HFFc6 (cell line): ENCODE results near the gene ADAT3. TPM values are rescaled to one million over a fixed set of nuclear protein-coding genes. Genes with fewer than 3 reads are reported as not detected.
A peak's percentile ranks its signal among the peaks of the same experiment; 100 is the strongest.

Source experiments
- DNase-seq: peaks from one replicate; pipeline ENCODE4 v3.0.0-alpha.2; 2018
- H3K27ac Mint-ChIP-seq: 2 replicates; pipeline ENCODE4 v1.8.0; 2020; ENCODE audit warnings: mild to moderate bottlenecking, mixed read lengths
- H3K27me3 Mint-ChIP-seq: 2 replicates; pipeline ENCODE4 v1.8.0; 2021; ENCODE audit warnings: mild to moderate bottlenecking, moderate library complexity, mixed read lengths; ENCODE audit not compliant: insufficient read depth
- H3K36me3 Mint-ChIP-seq: 2 replicates; pipeline ENCODE4 v1.8.0; 2021; ENCODE audit warnings: low read depth, mixed read lengths
- H3K4me1 Mint-ChIP-seq: 2 replicates; pipeline ENCODE4 v1.8.0; 2020; ENCODE audit warnings: low read depth, mixed read lengths
- H3K4me3 Mint-ChIP-seq: 2 replicates; pipeline ENCODE4 v1.8.0; 2020; ENCODE audit warnings: mild to moderate bottlenecking, moderate library complexity, mixed read lengths
- H3K9me3 Mint-ChIP-seq: 2 replicates; pipeline ENCODE4 v1.8.0; 2020; ENCODE audit warnings: mild to moderate bottlenecking, mixed read lengths
- total RNA-seq, 6 experiments: library from RNA; stranded (reverse); fragmentation: NEBNext Ultra II Directional; extraction: Animal tissue kit (Norgen Biotek cat#: 25700); gene quantifications; 2 replicates in 1 of 6; 3 replicates in 5 of 6; pipeline ENCODE4 v1.2.3, GENCODE V29; 2021
- TF ChIP-seq, protein P1 (sequence below): fragments of 200-600 bp; sonication (generic); IDR thresholded peaks from 2 replicates; pipeline ENCODE4 v1.5.0; 2021; ENCODE audit warnings: antibody characterized with exemption, mild to moderate bottlenecking

Gene ADAT3
- total RNA-seq, 6 experiments from 2014 or later: 2.3 to 4.2 (median 3.0) TPM

DNA sequence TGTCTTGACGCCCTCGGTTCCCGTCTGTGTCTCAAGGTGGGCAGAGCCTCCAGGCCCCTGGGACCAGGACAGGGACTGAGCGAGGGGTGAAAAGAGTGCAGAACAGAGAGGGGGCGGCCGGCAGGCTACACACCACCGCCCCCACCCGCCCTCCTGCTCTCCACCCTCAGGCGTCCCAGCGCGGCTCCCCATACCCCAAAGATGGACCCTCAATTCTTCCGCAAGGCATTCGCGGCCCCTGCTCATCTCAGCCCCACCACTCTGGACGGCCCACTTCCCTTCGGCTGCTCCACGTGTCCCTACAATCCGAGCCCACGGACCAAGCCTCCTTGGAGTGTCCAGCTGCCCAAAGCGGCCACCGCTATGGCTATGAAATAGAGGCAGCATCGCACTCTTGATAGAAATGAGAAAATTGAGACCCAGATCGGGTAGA lies 43.6 kb upstream of the ADAT3 start:
- H3K27me3 Mint-ChIP-seq: no peaks in the 10 kb centered on the region; the same call in 1 of the 2 replicates
- no peak for DNase-seq
- TF ChIP-seq, protein P1, sequence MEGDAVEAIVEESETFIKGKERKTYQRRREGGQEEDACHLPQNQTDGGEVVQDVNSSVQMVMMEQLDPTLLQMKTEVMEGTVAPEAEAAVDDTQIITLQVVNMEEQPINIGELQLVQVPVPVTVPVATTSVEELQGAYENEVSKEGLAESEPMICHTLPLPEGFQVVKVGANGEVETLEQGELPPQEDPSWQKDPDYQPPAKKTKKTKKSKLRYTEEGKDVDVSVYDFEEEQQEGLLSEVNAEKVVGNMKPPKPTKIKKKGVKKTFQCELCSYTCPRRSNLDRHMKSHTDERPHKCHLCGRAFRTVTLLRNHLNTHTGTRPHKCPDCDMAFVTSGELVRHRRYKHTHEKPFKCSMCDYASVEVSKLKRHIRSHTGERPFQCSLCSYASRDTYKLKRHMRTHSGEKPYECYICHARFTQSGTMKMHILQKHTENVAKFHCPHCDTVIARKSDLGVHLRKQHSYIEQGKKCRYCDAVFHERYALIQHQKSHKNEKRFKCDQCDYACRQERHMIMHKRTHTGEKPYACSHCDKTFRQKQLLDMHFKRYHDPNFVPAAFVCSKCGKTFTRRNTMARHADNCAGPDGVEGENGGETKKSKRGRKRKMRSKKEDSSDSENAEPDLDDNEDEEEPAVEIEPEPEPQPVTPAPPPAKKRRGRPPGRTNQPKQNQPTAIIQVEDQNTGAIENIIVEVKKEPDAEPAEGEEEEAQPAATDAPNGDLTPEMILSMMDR: no peak
- H3K4me3 Mint-ChIP-seq: peak overlapping the region; percentile 92
- peaks cover 13% of the 10 kb centered on the region for H3K4me1 Mint-ChIP-seq
- 0 out of 2 replicates have a peak, but pooled peaks cover 7% of the 10 kb centered on the region for H3K36me3 Mint-ChIP-seq
- H3K27ac Mint-ChIP-seq: peak overlapping the region; percentile 79
- H3K9me3 Mint-ChIP-seq: no peaks in the 10 kb centered on the region

DNA sequence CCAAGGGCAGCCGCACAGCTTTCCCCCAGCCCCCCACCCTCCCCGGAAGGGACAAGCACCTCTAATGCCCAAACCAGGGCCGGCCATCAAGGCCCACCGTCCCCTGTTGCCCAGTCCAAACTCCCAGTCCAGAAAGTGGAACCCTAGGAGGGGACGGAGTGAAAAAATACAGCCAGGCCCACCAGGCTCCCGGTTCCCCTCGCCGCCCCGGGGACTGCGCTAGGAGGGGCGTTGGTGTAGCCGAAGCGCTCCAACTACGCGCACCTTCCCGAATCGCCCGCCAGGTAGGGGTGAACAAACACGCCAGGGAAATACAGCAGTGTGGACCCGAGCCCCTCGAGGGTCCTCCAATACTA lies 43.2 kb upstream of the ADAT3 start:
- DNase-seq: no peak
- Mint-ChIP-seq H3K4me1 (peaks cover 13% of the 10 kb centered on the region), H3K27ac (peak overlapping the region; percentile 79), H3K36me3 (0 out of 2 replicates have a peak, but pooled peaks cover 7% of the 10 kb centered on the region), H3K4me3 (peak overlapping the region; percentile 92), H3K9me3 (no peaks in the 10 kb centered on the region), H3K27me3 (no peaks in the 10 kb centered on the region; the same call in 1 of the 2 replicates)
- TF ChIP-seq, protein P1: no peak

DNA sequence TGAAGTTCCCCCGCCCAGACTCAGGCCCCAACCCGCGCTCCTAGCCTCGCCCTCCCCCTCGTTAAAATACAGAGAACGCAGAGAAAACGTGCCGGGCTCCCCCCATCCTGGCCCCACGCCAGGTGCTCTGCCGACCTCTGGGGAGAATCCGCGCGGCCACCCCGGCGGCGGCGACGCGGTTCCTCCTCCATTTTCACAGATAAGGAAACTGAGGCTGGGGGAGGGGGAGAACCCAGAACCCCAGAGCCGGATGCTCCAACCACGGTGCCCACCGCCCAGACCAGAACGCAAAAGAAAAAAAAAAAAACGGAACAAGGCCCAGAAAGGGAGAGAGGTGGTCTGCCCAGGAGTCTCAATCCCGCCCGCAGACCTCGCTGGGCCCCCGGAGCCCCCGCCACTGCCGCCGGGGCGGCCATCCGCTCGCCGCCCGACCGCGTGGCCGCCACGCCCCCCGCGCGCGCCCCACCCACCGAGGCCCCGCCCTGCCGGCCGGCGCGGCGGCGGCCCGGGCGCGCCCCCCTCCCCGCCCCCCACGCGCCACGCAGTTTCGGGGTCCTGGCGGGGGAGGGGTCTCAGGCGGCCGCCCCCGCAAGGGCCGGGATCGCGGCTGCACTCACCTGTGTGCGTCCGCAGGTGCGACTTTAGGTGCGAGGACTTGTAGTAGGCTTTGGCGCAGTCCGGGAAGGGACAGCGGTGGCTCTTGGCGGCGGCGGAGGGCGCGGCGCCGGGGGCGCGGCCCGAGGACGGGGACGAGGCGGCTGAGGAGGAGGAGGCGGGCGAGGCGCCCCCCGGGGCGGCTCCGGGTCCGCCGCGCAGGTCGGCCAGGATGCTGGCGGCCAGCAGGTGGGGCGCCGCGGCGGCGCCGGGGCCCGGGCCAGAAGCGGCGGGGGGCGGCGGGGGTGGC lies 42.5 kb upstream of the ADAT3 start:
- Mint-ChIP-seq H3K4me1 (peaks cover 13% of the 10 kb centered on the region), H3K4me3 (peak overlapping the region; percentile 92), H3K27ac (peak overlapping the region; percentile 79), H3K9me3 (no peaks in the 10 kb centered on the region), H3K36me3 (0 out of 2 replicates have a peak, but pooled peaks cover 7% of the 10 kb centered on the region), H3K27me3 (no peaks in the 10 kb centered on the region; the same call in 1 of the 2 replicates)
- DNase-seq: no peak
- TF ChIP-seq, protein P1: no peak; the same call in 1 of the 2 replicates

DNA sequence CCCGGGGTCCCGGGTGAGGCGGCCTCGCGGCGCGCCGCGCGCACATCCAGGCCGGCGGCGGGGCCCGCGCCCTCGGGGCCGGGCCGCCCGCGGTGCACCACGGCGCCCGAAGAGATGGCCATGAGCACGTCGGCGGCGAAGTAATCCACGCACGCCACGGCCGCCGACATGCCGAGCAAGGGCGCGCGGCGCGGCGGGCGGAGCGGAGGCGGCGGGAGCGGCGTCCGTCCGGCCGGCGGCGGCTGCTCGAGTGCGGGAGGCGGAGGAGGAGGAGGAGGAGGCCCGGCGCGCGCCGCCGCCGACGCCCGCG lies 41.9 kb upstream of the ADAT3 start, which contains the start of gene KLF16:
Gene KLF16, minus strand, starts transcription at position 252 of the 310 bp plus-strand sequence. Its CDS starts 82 bp downstream, at position 170.
- H3K27ac Mint-ChIP-seq: peak within 1 kb of the TSS; percentile 79
- no peaks in the 10 kb centered on the region for H3K9me3 Mint-ChIP-seq
- H3K4me3 Mint-ChIP-seq: peak within 1 kb of the TSS; percentile 92
- TF ChIP-seq, protein P1: no peak
- no peak for DNase-seq
- H3K4me1 Mint-ChIP-seq: peaks cover 13% of the 10 kb centered on the region
- H3K36me3 Mint-ChIP-seq: 0 out of 2 replicates have a peak, but pooled peaks cover 7% of the 10 kb centered on the region
- H3K27me3 Mint-ChIP-seq: no peaks in the 10 kb centered on the region

DNA sequence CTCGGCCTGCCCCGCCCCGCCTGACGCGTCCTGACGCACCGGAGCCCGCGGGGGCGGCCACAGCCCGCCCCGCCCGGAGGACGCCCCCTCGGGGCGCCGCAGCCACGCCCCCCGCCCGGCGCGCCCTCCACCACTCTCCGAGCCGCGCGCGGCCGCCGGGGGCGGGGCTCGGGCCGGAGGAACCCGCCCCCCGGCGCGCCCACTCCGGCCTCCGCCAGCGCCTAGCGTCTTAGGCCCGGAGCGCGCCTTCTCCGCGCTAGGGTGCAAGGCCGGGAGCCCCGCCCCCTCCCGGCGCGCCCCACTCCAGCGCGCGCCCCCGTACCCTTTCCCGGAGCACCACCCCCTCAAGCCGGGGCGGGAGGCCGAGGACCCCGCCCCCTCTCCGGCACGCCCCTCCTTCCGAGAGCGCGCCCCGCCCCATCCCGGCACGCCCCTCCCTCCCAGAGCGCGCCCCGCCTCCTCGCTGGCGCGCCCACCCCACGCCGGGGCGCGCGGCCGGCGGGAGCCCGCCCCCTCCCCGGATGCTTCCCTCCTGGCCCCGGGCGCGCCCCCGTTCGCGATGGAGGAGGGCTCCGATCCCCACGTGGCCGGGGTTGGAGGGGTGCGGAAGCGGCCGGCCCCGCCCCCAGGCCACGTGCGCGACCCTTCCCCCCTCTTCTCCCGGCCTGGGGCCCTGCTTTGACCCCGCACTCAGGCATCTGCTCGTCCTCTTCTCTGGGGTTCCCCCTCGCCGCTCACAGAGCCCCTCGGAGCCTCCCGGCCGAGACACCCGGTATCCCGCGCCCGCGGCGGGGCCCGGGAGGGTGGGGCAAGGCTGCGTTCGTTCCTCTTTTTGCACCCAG lies 41.3 kb upstream of the ADAT3 start:
- Mint-ChIP-seq H3K27me3 (no peaks in the 10 kb centered on the region), H3K36me3 (0 out of 2 replicates have a peak, but pooled peaks cover 7% of the 10 kb centered on the region), H3K4me1 (peaks cover 13% of the 10 kb centered on the region), H3K4me3 (peak overlapping the region; percentile 76), H3K27ac (peak overlapping the region; percentile 72), H3K9me3 (no peaks in the 10 kb centered on the region)
- DNase-seq: peak; percentile 81
- TF ChIP-seq, protein P1: no peak
